ENCODE results near the gene PRDM2. TPM values are rescaled to one million over a fixed set of nuclear protein-coding genes. Genes with fewer than 3 reads are reported as not detected.

PRDM2 gene
- total RNA-seq, 1 donor from 2014 or later: 23.0 TPM

DNA sequence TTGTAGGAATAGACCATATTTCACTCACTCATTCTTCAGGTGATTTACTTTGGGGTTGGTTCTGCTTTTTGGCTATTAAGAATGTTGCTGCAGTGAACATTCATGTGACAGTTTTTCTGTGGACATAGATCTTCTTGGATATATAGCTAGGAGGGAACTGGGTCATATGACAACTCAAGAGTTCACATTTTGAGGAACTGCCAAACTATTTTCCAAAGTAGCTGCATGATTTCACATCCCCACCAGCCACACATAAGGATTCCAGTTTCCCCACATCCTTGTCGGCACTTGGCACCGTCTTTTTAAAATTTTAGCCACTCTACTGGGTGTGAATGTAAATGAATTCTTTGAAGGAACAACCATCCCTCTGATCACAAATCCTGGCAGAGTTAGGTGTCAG is 126.0 kb downstream of the PRDM2 start:
- no peak overlapping the region for H3K27ac ChIP-seq (ENCODE audit: low read depth, low read length)
- peaks cover 11 to 16% (median 12%) of the 10 kb centered on the region in 3 donors for H3K36me3 ChIP-seq (ENCODE audit: control insufficient read depth in 3 of 3, insufficient read depth in 3 of 3, low read length in 3 of 3)
- no peak overlapping the region for H3K4me3 ChIP-seq (ENCODE audit: low read length in 3 of 3)
- H3K9ac ChIP-seq (ENCODE audit: low read depth in 1 of 3, low read length in 3 of 3): no peak overlapping the region
- H3K9me3 ChIP-seq (ENCODE audit: control insufficient read depth in 3 of 3, low read length in 3 of 3): no peaks in the 10 kb centered on the region
- H3K27me3 ChIP-seq (ENCODE audit: control insufficient read depth in 3 of 3, insufficient read depth in 3 of 3, low read length in 3 of 3): peaks cover 5 to 14% (median 13%) of the 10 kb centered on the region in 3 donors
- H3K4me1 ChIP-seq (ENCODE audit: control insufficient read depth in 3 of 3, insufficient read depth in 3 of 3, low read length in 3 of 3): peaks cover 0 to 3% (median 0%) of the 10 kb centered on the region in 3 donors

DNA sequence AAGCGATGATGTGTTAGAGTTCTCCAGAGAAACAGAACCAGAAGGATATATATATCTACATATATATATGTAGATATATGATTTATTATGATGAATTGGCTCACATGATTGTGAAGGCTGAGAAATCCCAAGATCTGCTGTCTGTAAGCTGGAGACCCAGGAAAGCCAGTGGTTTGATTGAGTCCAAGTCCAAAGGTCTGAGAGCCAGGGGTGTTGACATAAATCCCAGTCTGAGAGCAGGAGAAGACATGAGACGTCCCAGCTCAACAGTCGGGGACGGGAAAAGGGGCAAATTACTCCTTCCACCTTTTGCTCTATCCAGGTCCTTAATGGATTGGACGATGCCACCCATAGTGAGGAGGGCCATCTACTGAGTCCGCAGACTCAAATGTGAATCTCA is 126.6 kb downstream of the PRDM2 start:
- Histone ChIP-seq H3K9me3 (ENCODE audit: control insufficient read depth in 3 of 3, low read length in 3 of 3) (no peaks in the 10 kb centered on the region), H3K27ac (ENCODE audit: low read depth, low read length) (no peak overlapping the region), H3K9ac (ENCODE audit: low read depth in 1 of 3, low read length in 3 of 3) (no peak overlapping the region), H3K4me3 (ENCODE audit: low read length in 3 of 3) (no peak overlapping the region), H3K36me3 (ENCODE audit: control insufficient read depth in 3 of 3, insufficient read depth in 3 of 3, low read length in 3 of 3) (peaks cover 11 to 15% (median 12%) of the 10 kb centered on the region in 3 donors), H3K27me3 (ENCODE audit: control insufficient read depth in 3 of 3, insufficient read depth in 3 of 3, low read length in 3 of 3) (peaks cover 5 to 14% (median 13%) of the 10 kb centered on the region in 3 donors), H3K4me1 (ENCODE audit: control insufficient read depth in 3 of 3, insufficient read depth in 3 of 3, low read length in 3 of 3) (peaks cover 0 to 3% (median 0%) of the 10 kb centered on the region in 3 donors)

DNA sequence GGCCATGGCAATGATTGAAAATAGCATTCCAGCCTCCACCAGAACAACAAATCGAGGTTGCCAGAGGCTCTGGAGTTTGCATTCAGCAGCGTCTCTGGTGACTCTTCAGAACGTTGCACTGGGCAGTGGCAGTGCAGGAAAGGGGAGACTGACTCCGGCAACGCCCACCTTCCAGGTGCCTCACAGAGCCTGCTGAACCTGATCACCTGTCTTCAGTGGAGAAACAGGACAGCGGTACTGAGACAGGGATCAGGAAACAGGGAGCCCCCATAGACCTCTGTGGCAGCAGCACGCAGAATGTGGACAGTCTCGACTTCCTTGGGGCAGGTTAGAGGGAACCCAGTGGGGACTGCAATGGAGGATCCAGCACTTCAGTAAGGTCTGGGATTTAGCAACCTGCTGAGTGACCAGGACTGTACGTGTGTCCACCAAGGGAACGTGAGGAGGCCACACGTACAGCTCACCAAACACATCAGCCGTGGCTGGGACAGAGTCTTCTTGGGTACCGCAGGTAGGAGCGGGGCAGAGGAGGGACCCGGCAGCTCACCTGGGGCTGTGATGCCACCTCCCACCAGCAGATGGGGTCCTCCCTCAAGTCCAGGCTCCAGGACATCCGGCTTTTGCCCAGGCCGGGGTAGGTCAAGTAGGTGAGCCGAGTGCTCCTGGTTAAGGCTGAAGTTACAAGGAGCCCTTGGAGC is 128.6 kb downstream of the PRDM2 start:
- H3K4me1 ChIP-seq (ENCODE audit: control insufficient read depth in 3 of 3, insufficient read depth in 3 of 3, low read length in 3 of 3): peaks cover 0 to 3% (median 0%) of the 10 kb centered on the region in 3 donors
- no peak overlapping the region for H3K27ac ChIP-seq (ENCODE audit: low read depth, low read length)
- H3K4me3 ChIP-seq (ENCODE audit: low read length in 3 of 3): no peak overlapping the region
- no peak overlapping the region for H3K9ac ChIP-seq (ENCODE audit: low read depth in 1 of 3, low read length in 3 of 3)
- H3K27me3 ChIP-seq (ENCODE audit: control insufficient read depth in 3 of 3, insufficient read depth in 3 of 3, low read length in 3 of 3): peaks cover 5 to 14% (median 13%) of the 10 kb centered on the region in 3 donors
- H3K9me3 ChIP-seq (ENCODE audit: control insufficient read depth in 3 of 3, low read length in 3 of 3): no peaks in the 10 kb centered on the region
- H3K36me3 ChIP-seq (ENCODE audit: control insufficient read depth in 3 of 3, insufficient read depth in 3 of 3, low read length in 3 of 3): peaks cover 0 to 7% (median 2%) of the 10 kb centered on the region in 3 donors

DNA sequence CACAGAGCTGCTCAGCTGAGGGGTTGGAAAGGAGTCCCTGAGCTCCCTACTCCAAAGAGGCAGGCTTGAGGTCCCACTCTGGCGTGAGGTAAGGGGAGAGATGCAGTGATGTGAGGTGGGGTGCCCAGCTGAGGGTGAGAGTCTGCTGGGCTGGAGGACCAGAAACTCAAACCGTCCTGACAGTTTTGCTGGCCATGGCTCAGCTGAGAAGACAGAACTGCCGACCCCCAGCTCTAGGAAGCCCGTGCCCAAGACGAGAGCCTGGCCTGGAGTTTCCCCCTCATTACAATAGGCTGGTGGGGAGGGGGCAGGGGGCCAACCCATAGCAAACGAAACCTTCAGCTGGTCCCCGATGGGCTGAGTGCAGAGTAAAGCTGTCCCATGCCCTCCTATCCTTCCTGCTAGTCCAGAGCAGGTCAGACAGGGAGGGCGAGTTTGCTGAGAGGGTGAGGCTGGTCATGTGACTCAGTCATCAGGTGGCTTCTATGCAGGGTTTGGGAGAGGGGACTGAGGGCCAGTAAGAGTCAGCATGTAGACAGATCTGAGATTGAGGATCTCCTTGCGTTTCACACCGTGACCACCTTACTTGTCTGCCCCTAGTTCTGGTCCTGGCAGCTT is 129.3 kb downstream of the PRDM2 start:
- Histone ChIP-seq H3K9ac (ENCODE audit: low read depth in 1 of 3, low read length in 3 of 3) (no peak overlapping the region), H3K4me1 (ENCODE audit: control insufficient read depth in 3 of 3, insufficient read depth in 3 of 3, low read length in 3 of 3) (peaks cover 0 to 3% (median 0%) of the 10 kb centered on the region in 3 donors), H3K4me3 (ENCODE audit: low read length in 3 of 3) (no peak overlapping the region)

DNA sequence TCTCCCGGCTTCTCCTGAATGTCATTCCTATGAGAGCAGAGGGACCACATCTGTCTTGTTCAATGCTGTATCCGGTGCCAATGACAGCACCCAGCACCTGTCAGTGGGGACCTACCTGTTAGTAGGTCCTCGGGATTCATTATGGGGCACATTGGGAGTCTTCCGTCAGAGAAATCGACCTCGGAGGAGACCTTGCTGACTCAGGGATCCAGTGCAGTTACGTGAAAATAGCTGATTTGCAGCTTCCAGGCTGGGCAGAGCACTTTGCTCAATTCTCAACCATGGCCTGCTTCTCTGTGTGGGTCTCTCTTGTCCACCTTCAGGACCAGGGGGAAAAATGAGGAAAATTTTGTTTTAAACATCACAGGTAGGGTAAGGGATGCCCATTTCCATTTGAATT is 130.2 kb downstream of the PRDM2 start:
- Histone ChIP-seq H3K36me3 (ENCODE audit: control insufficient read depth in 3 of 3, insufficient read depth in 3 of 3, low read length in 3 of 3) (no peaks in the 10 kb centered on the region), H3K9me3 (ENCODE audit: control insufficient read depth in 3 of 3, low read length in 3 of 3) (no peaks in the 10 kb centered on the region), H3K27ac (ENCODE audit: low read depth, low read length) (no peak overlapping the region), H3K27me3 (ENCODE audit: control insufficient read depth in 3 of 3, insufficient read depth in 3 of 3, low read length in 3 of 3) (peaks cover 5 to 14% (median 13%) of the 10 kb centered on the region in 3 donors), H3K4me1 (ENCODE audit: control insufficient read depth in 3 of 3, insufficient read depth in 3 of 3, low read length in 3 of 3) (peaks cover 0 to 3% (median 0%) of the 10 kb centered on the region in 3 donors), H3K9ac (ENCODE audit: low read depth in 1 of 3, low read length in 3 of 3) (no peak overlapping the region), H3K4me3 (ENCODE audit: low read length in 3 of 3) (no peak overlapping the region)

More for the DNA sequence above, 129.3 kb downstream of the PRDM2 start:
- Histone ChIP-seq H3K27me3 (ENCODE audit: control insufficient read depth in 3 of 3, insufficient read depth in 3 of 3, low read length in 3 of 3) (peaks cover 5 to 14% (median 13%) of the 10 kb centered on the region in 3 donors), H3K9me3 (ENCODE audit: control insufficient read depth in 3 of 3, low read length in 3 of 3) (no peaks in the 10 kb centered on the region), H3K27ac (ENCODE audit: low read depth, low read length) (no peak overlapping the region), H3K36me3 (ENCODE audit: control insufficient read depth in 3 of 3, insufficient read depth in 3 of 3, low read length in 3 of 3) (peaks cover 0 to 5% (median 0%) of the 10 kb centered on the region in 3 donors)

DNA sequence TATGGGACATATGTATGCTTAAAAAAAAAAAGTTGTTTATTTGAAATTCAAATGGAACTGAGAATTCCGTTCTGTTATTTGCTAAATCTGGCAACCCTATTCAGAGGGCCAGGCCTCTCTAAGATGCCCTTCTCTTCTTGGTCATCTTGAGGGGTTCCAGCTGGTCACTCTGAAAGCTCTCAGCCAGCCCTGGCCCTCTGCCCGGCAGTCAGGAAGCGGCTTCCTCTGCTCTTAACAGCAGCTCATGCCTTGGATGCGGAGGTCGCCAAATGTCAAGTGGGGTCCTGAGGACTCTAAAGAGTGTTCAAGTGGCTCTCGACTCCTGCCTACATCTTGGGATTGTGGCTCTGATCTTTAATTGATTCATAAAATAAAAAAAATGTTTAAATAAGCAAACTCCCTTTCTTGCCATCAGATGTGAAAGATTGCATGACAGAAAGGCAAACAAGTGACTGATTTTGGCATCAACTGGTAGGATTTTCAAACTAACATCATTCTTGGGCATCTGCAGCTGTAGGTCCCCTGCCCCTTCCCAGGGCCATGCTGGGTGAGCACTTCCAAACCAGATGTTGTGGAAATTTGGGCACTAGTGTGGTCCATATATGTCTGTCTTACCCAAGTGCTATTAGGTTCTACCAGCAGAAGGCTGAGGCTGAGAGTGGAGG is 130.8 kb downstream of the PRDM2 start:
- Histone ChIP-seq H3K9me3 (ENCODE audit: control insufficient read depth in 3 of 3, low read length in 3 of 3) (no peaks in the 10 kb centered on the region), H3K4me1 (ENCODE audit: control insufficient read depth in 3 of 3, insufficient read depth in 3 of 3, low read length in 3 of 3) (peaks cover 0 to 3% (median 0%) of the 10 kb centered on the region in 3 donors), H3K27ac (ENCODE audit: low read depth, low read length) (no peak overlapping the region), H3K27me3 (ENCODE audit: control insufficient read depth in 3 of 3, insufficient read depth in 3 of 3, low read length in 3 of 3) (peaks cover 5 to 18% (median 13%) of the 10 kb centered on the region in 3 donors), H3K4me3 (ENCODE audit: low read length in 3 of 3) (no peak overlapping the region), H3K36me3 (ENCODE audit: control insufficient read depth in 3 of 3, insufficient read depth in 3 of 3, low read length in 3 of 3) (no peaks in the 10 kb centered on the region), H3K9ac (ENCODE audit: low read depth in 1 of 3, low read length in 3 of 3) (no peak overlapping the region)

DNA sequence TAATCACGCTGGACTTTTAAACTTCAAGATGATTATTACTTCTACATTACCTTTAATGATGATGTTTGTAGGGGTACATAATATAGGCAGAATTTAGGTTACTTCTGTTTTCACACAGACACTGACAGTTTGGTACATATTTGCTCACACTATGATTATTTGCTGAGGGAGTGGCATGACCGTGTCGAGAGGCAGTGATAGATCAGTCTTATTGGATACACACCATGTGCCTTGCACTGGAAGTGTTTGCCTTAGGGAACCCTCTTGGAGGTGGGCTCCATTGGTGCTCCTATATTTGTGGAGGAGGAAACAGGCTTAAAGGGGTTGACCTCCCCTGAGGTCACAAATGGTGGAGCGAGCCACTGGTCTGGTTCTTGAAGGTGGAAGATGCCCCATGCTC is 132.1 kb downstream of the PRDM2 start:
- Histone ChIP-seq H3K36me3 (ENCODE audit: control insufficient read depth in 3 of 3, insufficient read depth in 3 of 3, low read length in 3 of 3) (no peaks in the 10 kb centered on the region), H3K4me1 (ENCODE audit: control insufficient read depth in 3 of 3, insufficient read depth in 3 of 3, low read length in 3 of 3) (peaks cover 0 to 3% (median 0%) of the 10 kb centered on the region in 3 donors), H3K27ac (ENCODE audit: low read depth, low read length) (no peak overlapping the region), H3K9me3 (ENCODE audit: control insufficient read depth in 3 of 3, low read length in 3 of 3) (no peaks in the 10 kb centered on the region), H3K9ac (ENCODE audit: low read depth in 1 of 3, low read length in 3 of 3) (no peak overlapping the region), H3K27me3 (ENCODE audit: control insufficient read depth in 3 of 3, insufficient read depth in 3 of 3, low read length in 3 of 3) (peaks cover 5 to 18% (median 13%) of the 10 kb centered on the region in 3 donors), H3K4me3 (ENCODE audit: low read length in 3 of 3) (no peak overlapping the region)

DNA sequence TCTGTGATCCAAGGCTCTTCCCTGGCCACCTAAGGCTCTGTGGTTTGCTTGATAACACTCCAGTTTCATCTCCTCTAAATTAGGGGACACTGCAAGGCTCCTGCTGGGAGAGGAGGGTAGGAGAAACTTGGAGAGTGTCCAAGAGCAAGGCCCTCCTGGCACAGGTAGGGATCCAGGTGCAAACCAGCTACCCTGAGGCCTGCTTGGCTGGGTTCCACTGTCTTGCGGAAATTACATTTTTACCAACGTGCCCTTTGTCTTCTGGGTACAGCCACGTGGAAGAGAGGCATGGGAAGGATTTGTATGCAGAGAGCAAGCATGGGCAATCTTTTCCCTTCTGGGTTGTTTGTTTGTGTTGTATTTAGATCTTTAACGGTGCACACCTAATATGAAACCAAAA is 132.5 kb downstream of the PRDM2 start:
- Histone ChIP-seq H3K9ac (ENCODE audit: low read depth in 1 of 3, low read length in 3 of 3) (no peak overlapping the region), H3K27me3 (ENCODE audit: control insufficient read depth in 3 of 3, insufficient read depth in 3 of 3, low read length in 3 of 3) (peaks cover 5 to 18% (median 13%) of the 10 kb centered on the region in 3 donors)

DNA sequence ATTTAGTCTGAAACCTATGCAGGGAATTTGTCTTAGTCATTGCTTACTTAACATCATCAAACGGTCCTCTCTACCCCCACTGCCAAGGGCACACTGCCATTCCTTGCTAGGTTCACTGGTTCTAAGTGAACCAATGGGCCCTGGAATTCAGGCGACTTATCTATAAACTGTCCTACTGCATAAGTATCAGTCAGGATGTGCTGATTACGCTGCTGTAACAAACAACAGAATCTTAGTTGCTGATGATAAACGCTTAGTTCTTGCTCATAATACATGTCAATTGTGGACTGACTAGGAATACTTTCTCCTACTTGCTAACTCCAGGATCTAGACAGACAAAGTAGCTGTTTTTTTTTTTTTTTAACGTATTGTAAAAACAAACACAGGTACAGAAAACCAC is 136.1 kb downstream of the PRDM2 start:
- peaks cover 0 to 3% (median 0%) of the 10 kb centered on the region in 3 donors for H3K27me3 ChIP-seq (ENCODE audit: control insufficient read depth in 3 of 3, insufficient read depth in 3 of 3, low read length in 3 of 3)
- no peaks in the 10 kb centered on the region for H3K4me1 ChIP-seq (ENCODE audit: control insufficient read depth in 3 of 3, insufficient read depth in 3 of 3, low read length in 3 of 3)
- H3K36me3 ChIP-seq (ENCODE audit: control insufficient read depth in 3 of 3, insufficient read depth in 3 of 3, low read length in 3 of 3): no peaks in the 10 kb centered on the region
- H3K9ac ChIP-seq (ENCODE audit: low read depth in 1 of 3, low read length in 3 of 3): no peak overlapping the region
- H3K9me3 ChIP-seq (ENCODE audit: control insufficient read depth in 3 of 3, low read length in 3 of 3): no peaks in the 10 kb centered on the region
- H3K27ac ChIP-seq (ENCODE audit: low read depth, low read length): no peak overlapping the region
- no peak overlapping the region for H3K4me3 ChIP-seq (ENCODE audit: low read length in 3 of 3)

More for the DNA sequence above, 132.5 kb downstream of the PRDM2 start:
- Histone ChIP-seq H3K27ac (ENCODE audit: low read depth, low read length) (no peak overlapping the region), H3K4me3 (ENCODE audit: low read length in 3 of 3) (no peak overlapping the region), H3K9me3 (ENCODE audit: control insufficient read depth in 3 of 3, low read length in 3 of 3) (no peaks in the 10 kb centered on the region), H3K4me1 (ENCODE audit: control insufficient read depth in 3 of 3, insufficient read depth in 3 of 3, low read length in 3 of 3) (peaks cover 0 to 3% (median 0%) of the 10 kb centered on the region in 3 donors), H3K36me3 (ENCODE audit: control insufficient read depth in 3 of 3, insufficient read depth in 3 of 3, low read length in 3 of 3) (no peaks in the 10 kb centered on the region)

DNA sequence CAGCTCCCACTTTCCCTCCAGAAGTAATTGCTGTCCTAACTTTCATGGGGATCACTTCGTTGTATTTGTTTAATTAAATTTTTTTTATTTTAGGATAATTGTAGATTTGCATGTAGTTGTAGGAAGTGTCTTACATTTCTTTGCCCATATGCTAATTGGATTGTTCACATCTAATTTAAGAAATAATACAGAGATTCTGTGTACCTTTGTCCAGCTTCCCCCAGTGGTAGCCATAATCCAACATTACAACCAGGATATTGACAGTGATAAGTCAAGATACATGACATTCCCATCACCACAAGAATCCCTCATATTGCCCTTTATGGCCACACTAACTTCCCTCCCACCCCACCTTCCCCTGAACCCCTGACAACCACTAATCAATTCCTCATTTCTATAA is 136.6 kb downstream of the PRDM2 start:
- no peaks in the 10 kb centered on the region for H3K36me3 ChIP-seq (ENCODE audit: control insufficient read depth in 3 of 3, insufficient read depth in 3 of 3, low read length in 3 of 3)
- H3K4me3 ChIP-seq (ENCODE audit: low read length in 3 of 3): no peak overlapping the region
- H3K27me3 ChIP-seq (ENCODE audit: control insufficient read depth in 3 of 3, insufficient read depth in 3 of 3, low read length in 3 of 3): peaks cover 0 to 3% (median 0%) of the 10 kb centered on the region in 3 donors
- H3K9ac ChIP-seq (ENCODE audit: low read depth in 1 of 3, low read length in 3 of 3): no peak overlapping the region
- no peaks in the 10 kb centered on the region for H3K9me3 ChIP-seq (ENCODE audit: control insufficient read depth in 3 of 3, low read length in 3 of 3)
- H3K27ac ChIP-seq (ENCODE audit: low read depth, low read length): no peak overlapping the region
- no peaks in the 10 kb centered on the region for H3K4me1 ChIP-seq (ENCODE audit: control insufficient read depth in 3 of 3, insufficient read depth in 3 of 3, low read length in 3 of 3)

All from skeletal muscle tissue (tissue), 4 donors.